Activated CD4-positive, alpha-beta T cell treated with anti-CD3 and anti-CD28 coated beads, Interleukin-2, Interleukin-6, amounts not matched to agents 100 ng/mL and 50 ng/mL, durations not matched to agents 16 hours and 8 hours (primary cell): Measurements from ENCODE around the gene FANCB.

Experiments used
- DNase-seq: peaks from one replicate; pipeline ENCODE4 v3.0.0-alpha.2; 2020

FANCB gene

DNA sequence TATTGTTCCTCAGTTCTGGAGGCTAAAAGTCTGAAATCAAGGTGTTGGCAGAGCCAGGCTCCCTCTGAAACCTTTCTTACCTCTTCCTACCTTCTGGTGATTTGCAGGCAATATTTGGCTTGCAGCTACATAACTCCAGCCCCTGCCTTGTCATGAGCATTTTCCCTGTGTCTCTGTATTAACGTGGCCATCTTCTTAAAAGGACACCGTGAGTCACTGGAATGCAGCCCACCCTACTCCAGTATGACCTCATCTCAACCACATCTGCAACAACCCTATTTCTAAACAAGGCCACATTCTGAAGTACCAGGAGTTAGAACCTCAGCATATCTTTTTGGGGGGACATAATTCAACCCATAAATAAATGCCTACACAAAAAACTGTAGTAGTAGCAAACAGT is 40.7 kb downstream of the FANCB start:
- DNase-seq: no peak

DNA sequence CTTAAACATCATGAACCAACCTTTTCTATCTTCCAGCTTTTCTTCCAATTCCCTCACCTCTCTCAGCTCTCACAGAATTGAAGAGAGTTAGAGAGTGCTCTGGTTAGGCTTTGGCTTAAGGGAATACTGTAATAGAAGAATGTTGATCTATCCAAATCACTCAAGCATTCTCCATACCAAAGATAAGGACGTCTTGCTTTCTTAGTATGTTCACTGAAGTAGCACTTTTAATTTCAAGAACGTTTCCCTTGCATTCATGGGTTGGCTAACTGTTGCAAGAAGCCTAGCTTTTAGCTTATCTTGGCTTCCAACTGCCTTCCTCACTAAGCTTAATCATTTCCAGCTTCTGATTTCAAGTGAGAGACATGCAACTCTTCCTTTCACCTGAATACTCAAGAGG is 43.2 kb downstream of the FANCB start:
- no peak for DNase-seq

DNA sequence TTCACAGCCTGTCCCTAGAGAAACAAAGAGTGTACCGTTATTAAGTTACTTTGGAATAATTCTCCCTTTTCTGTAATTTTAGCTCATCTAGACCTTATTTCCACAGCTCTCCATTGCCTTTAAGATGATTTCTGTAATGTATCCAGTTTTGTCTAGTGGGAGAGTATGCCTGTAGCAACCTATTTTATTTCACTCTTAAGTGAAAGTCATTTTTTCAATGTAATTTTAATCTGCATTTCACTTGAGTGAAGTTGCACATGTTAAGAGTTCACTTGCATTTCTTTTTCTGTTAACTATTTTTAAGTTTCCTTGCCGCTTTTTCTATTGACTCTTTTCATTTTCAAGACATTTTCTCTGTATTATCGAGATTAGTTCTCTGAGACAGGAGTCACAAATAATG is 46.5 kb downstream of the FANCB start:
- no peak for DNase-seq

DNA sequence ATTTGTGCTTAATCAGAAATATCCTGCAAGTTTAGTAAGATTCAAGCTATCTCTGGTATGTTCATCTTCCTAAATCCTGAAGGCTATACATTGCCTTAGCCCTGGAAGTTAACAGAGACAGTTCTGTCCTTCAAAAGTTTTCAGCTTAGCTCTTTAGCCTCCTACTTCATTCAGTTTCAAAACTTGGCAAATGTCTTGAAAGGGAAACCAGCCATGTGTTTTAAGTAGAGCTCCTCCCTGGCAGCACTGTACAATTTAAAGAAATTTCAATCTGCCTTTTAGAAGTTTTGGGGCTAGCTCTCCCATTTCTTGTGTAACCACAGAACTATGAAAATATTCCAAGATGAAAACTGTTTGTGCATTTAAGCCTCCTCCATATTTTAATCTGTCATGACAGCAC is 47.0 kb downstream of the FANCB start:
- no peak for DNase-seq

DNA sequence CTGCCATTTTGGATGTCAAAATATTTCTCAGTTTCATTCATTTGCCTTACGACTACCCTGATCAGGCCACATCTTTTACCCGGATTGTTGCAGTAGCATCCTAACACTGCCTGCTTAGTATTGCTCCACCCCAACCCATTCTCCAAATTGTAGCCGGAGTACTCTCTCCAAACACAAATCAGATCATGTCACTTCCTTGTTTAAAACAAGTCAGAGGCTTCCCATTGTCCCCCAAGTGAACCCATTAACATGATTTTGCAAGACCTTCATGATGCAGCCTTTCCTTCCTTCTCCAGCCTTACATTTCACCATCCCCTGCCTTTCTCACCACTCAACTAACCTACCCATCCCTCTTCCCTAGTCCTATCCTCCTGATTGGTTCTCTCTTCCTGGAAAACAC is 53.1 kb downstream of the FANCB start:
- DNase-seq: no peak

DNA sequence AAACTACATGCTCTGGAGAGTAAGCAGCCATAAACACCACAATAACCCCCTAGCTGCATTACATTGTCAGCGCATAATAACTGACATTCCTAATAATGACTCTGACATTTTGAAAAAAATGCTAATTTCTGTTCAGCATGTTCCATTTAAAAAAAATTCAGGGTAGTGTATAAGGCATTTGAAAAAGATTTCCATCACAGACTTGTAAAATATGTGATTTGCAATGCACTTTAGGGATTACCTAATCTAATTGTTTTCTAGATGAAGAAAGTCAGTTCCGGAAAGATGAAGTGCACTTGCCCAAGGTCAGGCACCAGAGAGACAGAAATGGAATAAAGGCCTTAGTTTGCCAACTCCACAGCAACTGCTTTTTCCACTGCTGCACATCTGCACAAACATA is 55.3 kb downstream of the FANCB start:
- DNase-seq: no peak

DNA sequence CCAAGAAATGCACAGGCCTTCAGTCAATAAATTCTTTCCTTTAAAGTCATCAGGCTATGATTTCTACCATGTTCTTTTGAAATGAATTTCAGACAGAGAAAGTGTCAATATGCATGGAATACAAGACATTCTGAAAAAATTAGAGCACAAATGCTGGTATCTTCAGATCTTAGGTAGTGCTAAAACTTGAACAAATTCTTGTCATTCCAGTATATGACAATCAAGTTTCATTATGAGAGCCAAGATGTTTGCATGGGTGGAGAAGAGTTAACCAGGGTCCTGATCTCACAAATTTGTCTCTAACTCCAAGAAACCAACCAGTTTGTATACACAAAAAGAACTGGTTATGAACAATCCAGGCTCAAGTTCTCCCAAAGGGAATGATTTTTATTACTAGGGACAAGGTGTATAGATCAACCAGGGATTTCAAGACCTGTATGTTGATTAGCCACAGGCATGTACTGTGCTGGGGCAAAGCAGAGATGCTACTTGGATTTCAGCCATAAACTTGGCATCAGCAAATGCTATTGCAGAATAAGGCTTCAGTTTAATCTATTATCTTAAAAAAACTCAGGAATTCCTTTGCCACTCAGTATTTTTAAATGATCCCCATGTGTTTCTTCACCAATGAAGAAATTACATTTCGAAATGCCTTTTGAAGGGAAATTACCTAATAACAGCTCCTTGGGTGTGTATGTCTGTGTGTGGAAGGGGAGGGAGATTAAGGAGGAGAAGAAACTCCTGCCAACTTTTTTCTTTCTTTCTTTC is 69.7 kb downstream of the FANCB start:
- DNase-seq: peak; percentile 2

DNA sequence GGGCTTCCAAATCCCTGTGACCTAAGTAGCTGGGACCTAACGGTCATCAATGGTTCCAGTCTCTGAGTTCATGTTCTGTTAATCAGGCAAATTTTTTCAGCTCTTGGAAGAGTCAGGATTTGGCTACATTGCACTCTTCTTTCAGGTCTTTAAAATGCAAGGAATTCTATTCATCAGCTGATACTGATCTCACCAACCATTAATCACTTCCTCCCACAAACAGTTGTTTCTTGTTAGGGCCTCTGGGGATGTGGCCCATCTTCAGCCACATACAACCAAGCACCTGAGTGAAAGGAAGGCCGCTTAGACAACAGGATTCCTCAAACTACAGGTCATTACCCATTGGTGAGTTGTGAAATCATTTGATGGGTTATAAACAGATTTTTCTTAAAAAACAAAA is 71.7 kb downstream of the FANCB start:
- no peak for DNase-seq

DNA sequence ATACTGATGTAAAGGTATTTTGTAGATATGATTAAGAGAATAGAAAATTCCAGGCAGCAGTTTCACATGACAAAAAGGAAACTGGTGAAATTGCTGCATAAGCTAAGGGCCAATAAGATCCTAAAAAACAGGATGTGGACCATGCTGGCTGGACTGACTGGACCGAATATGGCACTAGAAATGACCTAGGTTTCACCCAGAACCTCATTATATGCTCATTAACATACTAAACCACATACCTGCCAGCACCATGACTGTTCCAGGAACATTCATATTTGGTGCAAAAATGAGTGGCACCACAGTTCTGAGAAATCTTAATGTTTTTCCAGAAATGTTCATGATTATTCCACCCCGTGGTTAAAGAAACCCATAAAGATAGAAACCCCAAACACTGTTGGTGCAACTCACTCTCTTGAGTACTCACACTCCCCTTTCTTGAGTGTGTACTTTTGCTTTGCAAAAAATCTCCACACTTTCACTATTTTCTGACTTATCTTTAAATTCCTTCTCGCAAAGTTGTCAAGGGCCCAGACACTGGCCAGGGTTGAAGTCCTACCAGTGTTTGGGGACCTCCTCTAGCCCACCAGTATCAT is 74.0 kb downstream of the FANCB start:
- DNase-seq: peak; percentile 39
